Stimulated activated CD8-positive, alpha-beta memory T cell treated with anti-CD3 and anti-CD28 coated beads, Interleukin-4, amount 100 ng/mL, for 24 hours (primary cell): Measurements from ENCODE around the gene COX10.
"Not testable (repeated sequence)": the region's sequence is repeated elsewhere in the genome, so short reads cannot be mapped to it uniquely, and the experiment has no call there.

ENCODE experiments used
- DNase-seq: peaks from one replicate; pipeline ENCODE4 v3.0.0-alpha.2; 2020; ENCODE audit warnings: low read depth

COX10 gene

GRCh38 chr17:14069251-14070021 is at the start of gene COX10:
Gene COX10 (plus strand): TSS chr17:14069504. CDS start chr17:14069606, 102 bp downstream.
- DNase-seq, result peak; percentile 80

GRCh38 chr17:14021651-14022294 is 47.5 kb upstream of the COX10 start:
- DNase-seq, result not testable (repeated sequence)

- not testable (repeated sequence) for DNase-seq
Measured at GRCh38 chr17:14029755-14030154, 39.5 kb upstream of the COX10 start.

GRCh38 chr17:14032234-14032633 is 37.1 kb upstream of the COX10 start:
- no peak for DNase-seq

- no peak for DNase-seq
Measured at GRCh38 chr17:14033166-14033565, 36.1 kb upstream of the COX10 start.

GRCh38 chr17:14037453-14037852 is 31.9 kb upstream of the COX10 start:
- no peak for DNase-seq

- no peak for DNase-seq
Measured at GRCh38 chr17:14038206-14038605, 31.1 kb upstream of the COX10 start.

GRCh38 chr17:14042411-14042810 is 26.9 kb upstream of the COX10 start:
- DNase-seq, result no peak

- no peak for DNase-seq
Measured at GRCh38 chr17:14044702-14045101, 24.6 kb upstream of the COX10 start.

GRCh38 chr17:14046978-14047377 is 22.3 kb upstream of the COX10 start:
- DNase-seq, result no peak

GRCh38 chr17:14047591-14047990 is 21.7 kb upstream of the COX10 start:
- no peak for DNase-seq

GRCh38 chr17:14048169-14048568 is 21.1 kb upstream of the COX10 start:
- no peak for DNase-seq

- DNase-seq, result no peak
Measured at GRCh38 chr17:14050616-14051015, 18.7 kb upstream of the COX10 start.

GRCh38 chr17:14051692-14052091 is 17.6 kb upstream of the COX10 start:
- no peak for DNase-seq

- no peak for DNase-seq
Measured at GRCh38 chr17:14052886-14053615, 16.3 kb upstream of the COX10 start.

- no peak for DNase-seq
Measured at GRCh38 chr17:14057591-14057990, 11.7 kb upstream of the COX10 start.

- no peak for DNase-seq
Measured at GRCh38 chr17:14058051-14058450, 11.3 kb upstream of the COX10 start.

GRCh38 chr17:14060706-14061105 is 8.6 kb upstream of the COX10 start:
- no peak for DNase-seq

GRCh38 chr17:14061666-14062560 is 7.4 kb upstream of the COX10 start:
- no peak for DNase-seq

- no peak for DNase-seq
Measured at GRCh38 chr17:14067347-14067746, 2.0 kb upstream of the COX10 start.

- no peak for DNase-seq
Measured at GRCh38 chr17:14068542-14069250, 608 bp upstream of the COX10 start.
